Neural progenitor cell (in vitro differentiated cells): ENCODE measurements around the gene JAG2.

Experiments
- CTCF ChIP-seq: fragments of 200-600 bp; sonication (generic); IDR thresholded peaks from 2 replicates; pipeline ENCODE4 v1.5.1; 2017; ENCODE audit warnings: antibody characterized with exemption, mild to moderate bottlenecking
- EZH2 ChIP-seq: fragments of 200-600 bp; sonication (generic); IDR thresholded peaks from 2 replicates; pipeline ENCODE4 v1.6.1; 2017; ENCODE audit warnings: antibody characterized with exemption, mild to moderate bottlenecking, moderate library complexity
- EZH2phosphoT487 ChIP-seq: fragments of 200-600 bp; sonication (generic); IDR thresholded peaks from 2 replicates; pipeline ENCODE4 v1.6.1; 2017; ENCODE audit warnings: antibody characterized with exemption

- TF ChIP-seq CTCF (no peak), EZH2 (no peak), EZH2phosphoT487 (no peak)
These were observed 30.5 kb upstream of the JAG2 start for GRCh38 chr14:105199093-105199492.
